GM12891 (cell line): ENCODE results near the gene RHEX.

ENCODE experiments used
- DNase-seq: peaks from one replicate; pipeline ENCODE4 v3.0.0; 2011; ENCODE audit warnings: low spot score; ENCODE audit not compliant: insufficient read length
- FAIRE-seq: peaks from 2 replicates; lab custom pipeline; 2011; peaks lifted over from hg19 to GRCh38; lab: Jason Lieb, UNC
- PAX5 ChIP-seq: IDR thresholded peaks from 2 replicates; pipeline ENCODE4 v1.6.1; 2011; ENCODE audit warnings: low read length, moderate library complexity, mild to moderate bottlenecking; ENCODE audit not compliant: insufficient read depth, severe bottlenecking
- POLR2A ChIP-seq: IDR thresholded peaks from 2 replicates; pipeline ENCODE4 v1.6.1; 2011; ENCODE audit warnings: low read depth, low read length, control low read depth
- POLR2AphosphoS5 ChIP-seq: IDR thresholded peaks from 2 replicates; pipeline ENCODE4 v1.6.1; 2011; ENCODE audit warnings: low read depth, low read length, control low read depth
- POU2F2 ChIP-seq: IDR thresholded peaks from 2 replicates; pipeline ENCODE4 v1.6.1; 2011; ENCODE audit warnings: low read depth, mild to moderate bottlenecking, control low read depth, low read length, moderate library complexity
- SPI1 ChIP-seq: IDR thresholded peaks from 2 replicates; pipeline ENCODE4 v1.6.1; 2011; ENCODE audit warnings: low read depth, low read length, control low read depth
- TAF1 ChIP-seq: IDR thresholded peaks from 2 replicates; pipeline ENCODE4 v1.6.1; 2011; ENCODE audit warnings: low read depth, low read length, control low read depth

The RHEX gene

DNA sequence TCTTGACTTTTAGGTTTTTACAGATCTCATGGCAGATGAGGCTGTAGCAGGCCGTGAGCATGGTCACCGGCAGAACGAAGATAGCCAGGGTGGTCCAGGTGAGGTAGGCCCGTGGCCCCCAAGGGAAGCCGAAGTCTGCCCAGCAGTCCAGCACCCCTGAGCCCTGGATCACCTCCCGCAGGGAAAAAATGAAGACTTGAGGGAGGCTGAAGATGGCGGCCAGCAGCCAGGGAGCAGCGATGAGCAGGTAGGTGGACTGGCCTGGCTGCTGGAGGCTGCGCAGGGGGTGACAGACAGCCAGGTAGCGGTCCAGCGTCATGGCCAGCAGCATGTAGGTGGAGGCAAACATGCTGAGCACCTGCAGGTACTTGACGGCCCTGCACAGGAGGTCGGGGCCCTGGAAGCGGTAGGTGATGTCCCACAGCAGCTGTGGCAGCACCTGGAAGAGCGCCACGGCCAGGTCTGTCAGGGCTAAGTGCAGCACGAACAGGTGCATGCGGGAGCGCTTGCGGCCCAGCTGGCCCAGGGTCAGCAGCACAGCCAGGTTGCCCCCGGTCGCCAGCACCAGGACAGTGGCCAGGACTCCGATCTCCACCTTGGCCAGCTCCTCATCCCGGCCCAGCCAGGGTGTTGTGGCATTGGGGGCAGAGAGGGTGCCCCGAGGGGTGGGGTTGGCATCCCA, 63.4 kb downstream of the RHEX start:
- no peak for FAIRE-seq
- TF ChIP-seq POLR2A: no peak
- TF ChIP-seq PAX5: no peak
- no peak for TF ChIP-seq POU2F2
- TF ChIP-seq POLR2AphosphoS5: no peak
- TF ChIP-seq SPI1: no peak
- TF ChIP-seq TAF1: no peak
- DNase-seq: no peak

GRCh38 chr1:206116873-206117150, 63.8 kb downstream of the RHEX start:
- DNase-seq: no peak
- FAIRE-seq: no peak
- TF ChIP-seq SPI1 (no peak), POU2F2 (no peak), POLR2A (no peak), PAX5 (no peak), POLR2AphosphoS5 (no peak), TAF1 (no peak)

- TF ChIP-seq TAF1 (no peak), POU2F2 (no peak), SPI1 (no peak), PAX5 (no peak), POLR2AphosphoS5 (no peak), POLR2A (no peak)
- no peak for FAIRE-seq
- peak; percentile 29 for DNase-seq
Measured at GRCh38 chr1:206117151-206117948, 64.4 kb downstream of the RHEX start, which contains the start of gene AVPR1B. TSS of gene AVPR1B (minus strand) at chr1:206117388. CDS start at chr1:206116890, 498 bp downstream.

GRCh38 chr1:206120406-206120805, 67.4 kb downstream of the RHEX start:
- DNase-seq (no peak), FAIRE-seq (no peak)
- TF ChIP-seq PAX5 (no peak), SPI1 (no peak), POU2F2 (no peak), POLR2AphosphoS5 (no peak), POLR2A (no peak)

DNA sequence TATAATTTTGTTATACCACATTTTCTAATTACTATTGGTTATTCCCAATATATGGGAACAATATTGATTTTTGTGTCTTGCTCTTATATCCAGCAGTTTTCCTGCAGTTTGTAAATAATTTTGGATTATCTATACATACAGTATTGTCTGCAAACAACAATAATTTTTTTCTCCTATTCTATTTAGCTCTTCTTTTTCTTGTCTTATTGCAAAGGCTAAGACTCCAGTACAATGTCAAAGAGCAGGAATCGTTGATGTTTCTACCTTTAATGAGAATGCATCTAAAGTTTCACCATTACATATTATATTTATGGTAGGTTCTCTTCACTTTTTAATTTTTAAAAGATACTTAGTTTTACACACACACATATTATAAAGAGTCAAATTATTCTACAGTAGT, 68.3 kb downstream of the RHEX start:
- TF ChIP-seq TAF1: no peak
- TF ChIP-seq POU2F2: no peak
- TF ChIP-seq SPI1: no peak
- no peak for TF ChIP-seq POLR2A
- no peak for TF ChIP-seq POLR2AphosphoS5
- no peak for TF ChIP-seq PAX5
- no peak for FAIRE-seq

DNA sequence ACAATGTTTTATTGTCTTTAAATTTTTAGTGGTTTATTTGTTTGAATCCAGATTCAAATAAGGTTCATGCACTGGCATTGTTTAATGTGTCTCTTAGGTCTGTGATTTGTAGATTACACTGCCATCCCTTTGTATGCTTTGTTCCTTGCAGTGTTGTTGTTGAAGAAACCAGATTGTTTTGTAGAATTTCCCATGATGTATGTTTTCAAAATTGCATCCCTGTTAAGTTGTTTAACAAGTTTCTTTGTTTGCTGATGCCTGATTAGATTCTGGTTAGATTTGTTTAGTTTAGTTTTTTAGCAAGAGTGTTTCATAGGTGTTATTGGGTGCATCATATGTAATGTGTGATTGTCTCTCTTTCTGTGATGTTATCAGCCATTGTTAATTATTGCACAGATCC, 69.7 kb downstream of the RHEX start:
- TF ChIP-seq POLR2AphosphoS5 (no peak), POU2F2 (no peak), TAF1 (no peak), POLR2A (no peak), SPI1 (no peak), PAX5 (no peak)
- no peak for DNase-seq
- no peak for FAIRE-seq

More for the DNA sequence above, 68.3 kb downstream of the RHEX start:
- no peak for DNase-seq

GRCh38 chr1:206125346-206125745, 72.4 kb downstream of the RHEX start:
- FAIRE-seq (no peak), DNase-seq (no peak)
- TF ChIP-seq TAF1 (no peak), POLR2AphosphoS5 (no peak), PAX5 (no peak), POU2F2 (no peak), POLR2A (no peak), SPI1 (no peak)

DNA sequence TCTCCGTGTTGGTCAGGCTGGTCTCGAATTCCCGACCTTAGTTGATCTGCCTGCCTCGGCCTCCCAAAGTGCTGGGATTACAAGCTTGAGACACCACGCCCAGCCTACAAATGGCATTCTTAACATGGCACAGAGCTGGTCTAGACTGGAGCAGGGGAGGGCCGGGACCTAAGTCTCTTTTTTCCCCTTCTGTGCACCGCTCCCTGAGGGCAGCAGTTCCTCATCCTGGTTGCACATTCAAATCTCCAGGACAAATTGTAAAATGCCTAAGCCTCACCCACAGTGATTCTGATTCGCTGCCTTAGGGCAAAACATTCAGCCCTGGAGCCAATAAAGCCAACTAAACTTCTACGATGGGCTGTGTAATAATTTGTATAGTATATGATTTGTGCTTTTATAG, 74.4 kb downstream of the RHEX start:
- TF ChIP-seq POLR2A (no peak), POLR2AphosphoS5 (no peak), TAF1 (no peak), POU2F2 (no peak), SPI1 (no peak), PAX5 (no peak)
- DNase-seq (no peak), FAIRE-seq (no peak)

DNA sequence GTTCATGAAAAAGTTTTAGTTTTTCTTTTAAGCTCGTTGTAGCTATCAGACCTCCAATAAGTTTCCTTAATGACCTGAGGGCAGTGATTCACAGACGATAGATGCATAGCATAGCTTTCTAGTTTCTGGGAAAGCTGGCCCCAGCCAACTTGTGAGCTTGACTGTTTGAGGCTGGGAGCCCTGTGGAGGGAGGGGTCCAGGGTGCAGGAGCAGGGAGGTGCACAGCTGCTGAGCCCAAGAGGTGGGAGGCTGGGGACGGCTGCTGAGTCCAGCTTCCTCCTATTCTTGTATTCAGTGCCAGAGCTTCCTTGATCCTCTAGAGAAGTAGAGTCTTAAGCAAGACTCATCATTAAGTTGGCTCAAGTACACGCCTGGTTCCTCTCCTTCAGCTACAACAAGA, 75.2 kb downstream of the RHEX start:
- FAIRE-seq (no peak), DNase-seq (no peak)
- no peak for TF ChIP-seq POLR2A

- TF ChIP-seq POLR2A: no peak
- no peak for TF ChIP-seq PAX5
- no peak for TF ChIP-seq TAF1
- no peak for TF ChIP-seq POU2F2
- TF ChIP-seq POLR2AphosphoS5: no peak
- TF ChIP-seq SPI1: no peak
- FAIRE-seq: no peak
- no peak for DNase-seq
Measured at GRCh38 chr1:206131037-206131436, 78.1 kb downstream of the RHEX start.
